ENCODE data around the gene CCDC188.

- TF ChIP-seq CTCF (IDR thresholded peaks at IDR 0.05) (peak; percentile 99 to 100 (median 100)), POLR2A (IDR thresholded peaks at IDR 0.05) (no peak)
Observed at GRCh38 chr22:20156611-20157429, 6.0 kb upstream of the CCDC188 start.
